Measurements from ENCODE around the gene AP4E1.
"Not testable (repeated sequence)": the region's sequence is repeated elsewhere in the genome, so short reads cannot be mapped to it uniquely, and the experiment has no call there.

AP4E1 gene

GRCh38 chr15:50953302-50953701 lies 44.8 kb downstream of the AP4E1 start:
- Histone ChIP-seq H3K4me1 (no peaks in the 10 kb centered on the region), H3K27ac (no peak overlapping the region), H3K27me3 (no peaks in the 10 kb centered on the region), H3K36me3 (peaks cover 49 to 82% (median 68%) of the 10 kb centered on the region in 3 donors), H3K9me3 (no peaks in the 10 kb centered on the region), H3K4me3 (no peak overlapping the region)
- DNase-seq: no peak
- TF ChIP-seq, protein P1, sequence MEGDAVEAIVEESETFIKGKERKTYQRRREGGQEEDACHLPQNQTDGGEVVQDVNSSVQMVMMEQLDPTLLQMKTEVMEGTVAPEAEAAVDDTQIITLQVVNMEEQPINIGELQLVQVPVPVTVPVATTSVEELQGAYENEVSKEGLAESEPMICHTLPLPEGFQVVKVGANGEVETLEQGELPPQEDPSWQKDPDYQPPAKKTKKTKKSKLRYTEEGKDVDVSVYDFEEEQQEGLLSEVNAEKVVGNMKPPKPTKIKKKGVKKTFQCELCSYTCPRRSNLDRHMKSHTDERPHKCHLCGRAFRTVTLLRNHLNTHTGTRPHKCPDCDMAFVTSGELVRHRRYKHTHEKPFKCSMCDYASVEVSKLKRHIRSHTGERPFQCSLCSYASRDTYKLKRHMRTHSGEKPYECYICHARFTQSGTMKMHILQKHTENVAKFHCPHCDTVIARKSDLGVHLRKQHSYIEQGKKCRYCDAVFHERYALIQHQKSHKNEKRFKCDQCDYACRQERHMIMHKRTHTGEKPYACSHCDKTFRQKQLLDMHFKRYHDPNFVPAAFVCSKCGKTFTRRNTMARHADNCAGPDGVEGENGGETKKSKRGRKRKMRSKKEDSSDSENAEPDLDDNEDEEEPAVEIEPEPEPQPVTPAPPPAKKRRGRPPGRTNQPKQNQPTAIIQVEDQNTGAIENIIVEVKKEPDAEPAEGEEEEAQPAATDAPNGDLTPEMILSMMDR (IDR thresholded peaks at IDR 0.05): no peak
- intact Hi-C loops (cut with DNase I; ENCODE audit: low total_unique reads): no loop called here

GRCh38 chr15:50954837-50955236 lies 46.4 kb downstream of the AP4E1 start:
- H3K36me3 ChIP-seq: peaks cover 64 to 96% (median 73%) of the 10 kb centered on the region in 3 donors
- intact Hi-C loops (cut with DNase I; ENCODE audit: low total_unique reads): not testable (repeated sequence)

GRCh38 chr15:50959717-50960116 lies 51.2 kb downstream of the AP4E1 start:
- Histone ChIP-seq H3K4me1 (no peaks in the 10 kb centered on the region), H3K36me3 (peaks cover 57 to 78% (median 61%) of the 10 kb centered on the region in 3 donors), H3K4me3 (no peak overlapping the region), H3K27me3 (no peaks in the 10 kb centered on the region), H3K9me3 (peaks cover 0 to 32% (median 9%) of the 10 kb centered on the region in 3 donors), H3K27ac (no peak overlapping the region)
- no peak for DNase-seq
- intact Hi-C loops (cut with DNase I; ENCODE audit: low total_unique reads): no loop called here
- TF ChIP-seq, protein P1 (IDR thresholded peaks at IDR 0.05): no peak

More at GRCh38 chr15:50954837-50955236, 46.4 kb downstream of the AP4E1 start:
- H3K4me3 ChIP-seq, H3K27me3 ChIP-seq, H3K4me1 ChIP-seq, H3K27ac ChIP-seq, DNase-seq, H3K9me3 ChIP-seq: not testable (repeated sequence)

GRCh38 chr15:50964075-50964474 lies 55.6 kb downstream of the AP4E1 start:
- H3K4me1 ChIP-seq: no peaks in the 10 kb centered on the region
- H3K36me3 ChIP-seq: peaks cover 46 to 56% (median 56%) of the 10 kb centered on the region in 3 donors
- no peak for DNase-seq
- intact Hi-C loops (cut with DNase I; ENCODE audit: low total_unique reads): no loop called here
- peaks cover 0 to 49% (median 16%) of the 10 kb centered on the region in 3 donors for H3K9me3 ChIP-seq
- TF ChIP-seq, protein P1 (IDR thresholded peaks at IDR 0.05): no peak
- H3K27me3 ChIP-seq: no peaks in the 10 kb centered on the region
- H3K27ac ChIP-seq: no peak overlapping the region
- no peak overlapping the region for H3K4me3 ChIP-seq

GRCh38 chr15:50968353-50968752 lies 59.9 kb downstream of the AP4E1 start:
- Histone ChIP-seq H3K27me3 (no peaks in the 10 kb centered on the region), H3K36me3 (peaks cover 67 to 73% (median 71%) of the 10 kb centered on the region in 3 donors), H3K9me3 (peaks cover 0 to 57% (median 21%) of the 10 kb centered on the region in 3 donors), H3K27ac (no peak overlapping the region), H3K4me3 (no peak overlapping the region), H3K4me1 (no peaks in the 10 kb centered on the region)
- TF ChIP-seq, protein P1 (IDR thresholded peaks at IDR 0.05): no peak
- no peak for DNase-seq
- intact Hi-C loops (cut with DNase I; ENCODE audit: low total_unique reads): no loop called here

GRCh38 chr15:50970524-50970923 lies 62.0 kb downstream of the AP4E1 start:
- DNase-seq: no peak
- intact Hi-C loops (cut with DNase I; ENCODE audit: low total_unique reads): no loop called here
- H3K4me3 ChIP-seq: no peak overlapping the region
- peaks cover 0 to 35% (median 6%) of the 10 kb centered on the region in 3 donors for H3K9me3 ChIP-seq
- H3K27me3 ChIP-seq: no peaks in the 10 kb centered on the region
- TF ChIP-seq, protein P1 (IDR thresholded peaks at IDR 0.05): no peak
- peaks cover 61 to 68% (median 62%) of the 10 kb centered on the region in 3 donors for H3K36me3 ChIP-seq
- no peak overlapping the region for H3K27ac ChIP-seq
- H3K4me1 ChIP-seq: no peaks in the 10 kb centered on the region

All from tibial artery (tissue), 4 donors.